HuH-7.5 (cell line): ENCODE results near the gene ZNF789.
"Not testable (repeated sequence)": the region's sequence is repeated elsewhere in the genome, so short reads cannot be mapped to it uniquely, and the experiment has no call there.

Experiments used
- DNase-seq: peaks from one replicate; pipeline ENCODE4 v3.0.0; 2011; ENCODE audit warnings: low spot score

The ZNF789 gene

GRCh38 chr7:99472561-99473314 lies at the start of gene ZNF789:
Gene ZNF789, plus strand, starts transcription at chr7:99472890. Its CDS starts 3,567 bp downstream, at chr7:99476457.
- peak; percentile 98 for DNase-seq

- DNase-seq = no peak
Observed at GRCh38 chr7:99424932-99425730, 47.6 kb upstream of the ZNF789 start.

GRCh38 chr7:99428972-99429566 lies 43.6 kb upstream of the ZNF789 start:
- DNase-seq = no peak

GRCh38 chr7:99429756-99430155 lies 42.9 kb upstream of the ZNF789 start:
- DNase-seq = no peak

- not testable (repeated sequence) for DNase-seq
Observed at GRCh38 chr7:99431756-99432540, 40.7 kb upstream of the ZNF789 start.

- DNase-seq = no peak
Observed at GRCh38 chr7:99433158-99433557, 39.5 kb upstream of the ZNF789 start.

GRCh38 chr7:99437946-99438572 lies 34.6 kb upstream of the ZNF789 start:
- DNase-seq = no peak

GRCh38 chr7:99438573-99439480 lies 33.9 kb upstream of the ZNF789 start, which contains the start of the genes CPSF4 and PTCD1:
Gene CPSF4, plus strand, starts transcription at chr7:99438943. Its CDS starts 140 bp downstream, at chr7:99439083.
Gene PTCD1, minus strand, starts transcription at chr7:99438798. Its CDS starts 3,556 bp downstream, at chr7:99435242.
- DNase-seq = peak; percentile 99

- DNase-seq = no peak
Observed at GRCh38 chr7:99440195-99440594, 32.5 kb upstream of the ZNF789 start.

- DNase-seq = no peak
Observed at GRCh38 chr7:99446096-99446495, 26.6 kb upstream of the ZNF789 start.

GRCh38 chr7:99447943-99448342 lies 24.7 kb upstream of the ZNF789 start:
- DNase-seq = peak; percentile 70

- no peak for DNase-seq
Observed at GRCh38 chr7:99448855-99449254, 23.8 kb upstream of the ZNF789 start.

- no peak for DNase-seq
Observed at GRCh38 chr7:99449326-99449725, 23.4 kb upstream of the ZNF789 start.

- no peak for DNase-seq
Observed at GRCh38 chr7:99451936-99452335, 20.8 kb upstream of the ZNF789 start.

GRCh38 chr7:99452541-99452940 lies 20.1 kb upstream of the ZNF789 start:
- no peak for DNase-seq

GRCh38 chr7:99453105-99453504 lies 19.6 kb upstream of the ZNF789 start:
- no peak for DNase-seq

- no peak for DNase-seq
Observed at GRCh38 chr7:99455874-99456273, 16.8 kb upstream of the ZNF789 start.

GRCh38 chr7:99456288-99456687 lies 16.4 kb upstream of the ZNF789 start:
- no peak for DNase-seq

- DNase-seq = no peak
Observed at GRCh38 chr7:99457050-99457649, 15.5 kb upstream of the ZNF789 start.
